HG03196 (cell line): ENCODE data around the gene PTPRN2.

Experiments
- ATAC-seq: cut with Tn5 transposase; IDR thresholded peaks from one replicate; pipeline ENCODE4 v1.9.1; 2021; ENCODE audit not compliant: unreplicated experiment

Gene PTPRN2

GRCh38 chr7:157865351-157866165 lies 722.1 kb downstream of the PTPRN2 start:
- no peak for ATAC-seq

DNA sequence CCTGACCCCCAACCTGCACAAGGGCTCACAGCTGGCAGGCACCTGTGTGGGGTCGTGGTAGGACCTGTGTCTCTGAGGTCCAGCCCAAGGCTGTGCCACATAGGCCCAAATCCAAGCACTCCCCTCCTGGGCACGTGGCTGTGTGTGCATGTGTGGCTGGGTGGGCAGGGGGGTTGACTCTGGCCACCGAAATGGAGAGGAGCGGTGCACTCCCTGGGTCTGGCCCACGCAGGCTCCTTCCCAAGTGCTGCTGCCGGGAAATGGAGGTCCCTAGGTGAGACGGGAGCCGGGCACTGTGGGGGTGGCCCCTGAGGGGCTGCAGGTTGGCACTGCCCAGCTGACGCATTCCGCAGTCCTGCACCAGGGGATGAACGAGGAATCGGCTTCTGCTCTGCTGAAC lies 722.7 kb downstream of the PTPRN2 start:
- no peak for ATAC-seq

DNA sequence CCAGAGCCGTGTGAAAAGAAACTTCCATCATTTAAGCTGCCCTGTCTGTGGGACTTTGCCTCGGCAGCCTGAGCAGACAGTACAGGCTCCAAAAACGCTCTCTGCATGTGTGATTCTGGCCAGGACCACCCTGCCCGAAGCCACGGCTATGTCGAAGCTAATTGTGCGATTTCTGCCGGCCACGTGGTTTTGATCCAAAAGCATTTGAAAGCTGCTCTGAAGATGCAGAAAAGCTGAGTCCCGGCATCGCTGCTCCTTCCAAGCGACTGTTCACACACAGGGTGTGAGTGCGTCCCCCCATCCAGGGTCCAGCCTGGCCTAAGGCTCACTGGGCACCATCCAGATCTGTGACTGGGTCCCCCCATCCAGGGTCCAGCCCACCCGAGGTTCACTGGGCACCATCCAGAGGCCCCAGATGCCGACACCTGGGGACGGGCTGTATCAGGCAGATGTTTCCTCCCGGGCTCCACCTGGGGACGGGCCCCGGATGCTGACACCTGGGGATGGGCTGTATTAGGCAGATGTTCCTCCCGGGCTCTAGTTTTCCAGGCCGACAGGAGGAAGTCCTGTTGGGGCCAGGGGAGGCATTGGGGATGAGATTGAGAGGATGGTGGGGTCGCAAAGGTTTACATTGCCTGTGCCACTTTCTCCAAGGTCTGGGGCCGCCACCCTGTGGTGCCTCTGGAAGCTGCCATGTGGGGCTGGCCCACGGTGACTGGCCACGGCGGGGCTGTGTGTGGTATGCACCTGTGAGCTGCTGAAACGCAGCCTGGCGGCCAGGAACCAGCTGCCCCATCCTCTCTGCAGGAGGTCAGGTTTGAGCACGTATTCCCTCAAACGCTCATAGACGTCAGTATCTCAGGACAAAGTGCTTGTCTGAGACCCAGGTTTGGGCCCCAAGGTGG lies 723.5 kb downstream of the PTPRN2 start:
- ATAC-seq = no peak

DNA sequence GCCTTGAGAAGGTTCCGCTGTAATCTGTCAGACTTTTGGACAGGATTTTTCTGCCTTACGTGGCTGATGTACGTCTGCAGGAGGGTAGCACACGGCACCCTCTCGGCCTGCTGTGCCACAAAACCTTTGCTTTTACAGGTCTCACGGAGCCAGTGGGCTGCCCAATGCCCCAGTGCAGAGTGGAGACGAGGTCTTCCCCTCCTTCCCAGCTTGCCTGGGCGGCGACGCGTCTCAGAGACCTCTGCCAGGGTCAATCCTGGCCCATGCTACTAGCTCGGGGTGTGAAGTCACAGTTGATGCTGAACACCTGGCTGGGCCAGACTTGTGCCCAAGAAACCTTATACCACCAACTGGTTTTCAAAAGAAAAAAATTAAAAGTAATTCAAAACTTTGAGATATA lies 724.4 kb downstream of the PTPRN2 start:
- no peak for ATAC-seq

DNA sequence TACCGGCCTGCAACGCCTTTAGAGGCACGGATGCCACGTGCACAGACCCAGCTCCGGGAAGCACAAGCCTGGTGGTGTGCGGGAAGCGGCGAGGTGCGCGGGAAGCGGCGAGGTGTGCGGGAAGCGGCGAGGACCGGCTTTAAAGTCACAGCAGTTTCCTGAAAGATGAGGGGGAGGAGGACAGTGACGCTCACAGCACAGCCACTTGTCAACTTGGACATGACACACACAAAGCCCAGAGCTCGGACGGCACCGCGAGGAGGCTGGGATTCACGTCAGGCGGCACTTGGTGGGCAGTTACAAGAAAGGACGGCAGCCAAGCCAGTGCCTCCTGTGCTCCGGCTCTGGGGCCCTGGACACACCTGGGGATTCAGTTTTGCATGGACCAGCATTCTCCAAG lies 724.9 kb downstream of the PTPRN2 start:
- no peak for ATAC-seq

- ATAC-seq = no peak
Observed at GRCh38 chr7:157861551-157861950, 726.1 kb downstream of the PTPRN2 start.

DNA sequence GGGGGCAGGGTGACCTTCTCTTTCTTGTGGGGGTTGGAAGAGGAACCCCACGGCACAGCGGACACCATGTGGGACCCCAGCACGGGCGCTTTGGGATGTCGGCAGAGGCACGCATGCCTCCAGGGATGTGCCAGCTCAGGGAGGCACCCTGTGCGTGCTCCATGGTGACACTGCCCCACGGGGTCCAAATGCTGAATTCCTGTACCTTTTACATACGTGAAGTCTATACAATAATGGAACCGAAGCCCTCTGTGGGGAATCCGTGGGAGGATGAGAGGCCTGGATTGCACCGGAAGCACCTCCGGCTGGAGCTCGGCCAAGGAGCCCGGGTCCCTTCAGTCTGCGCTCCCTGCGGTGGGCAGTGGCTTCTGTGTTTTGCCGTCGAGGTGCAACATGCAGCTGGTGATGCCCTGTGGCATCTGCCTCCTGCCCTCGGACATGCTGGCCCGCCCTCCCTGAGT lies 726.6 kb downstream of the PTPRN2 start:
- ATAC-seq = no peak

- no peak for ATAC-seq
Observed at GRCh38 chr7:157860406-157860805, 727.2 kb downstream of the PTPRN2 start.

- no peak for ATAC-seq
Observed at GRCh38 chr7:157859915-157860314, 727.7 kb downstream of the PTPRN2 start.

- no peak for ATAC-seq
Observed at GRCh38 chr7:157857578-157858075, 730.0 kb downstream of the PTPRN2 start.

GRCh38 chr7:157856873-157857577 lies 730.6 kb downstream of the PTPRN2 start:
- no peak for ATAC-seq

GRCh38 chr7:157855452-157856213 lies 732.0 kb downstream of the PTPRN2 start:
- ATAC-seq = no peak

GRCh38 chr7:157855016-157855415 lies 732.6 kb downstream of the PTPRN2 start:
- no peak for ATAC-seq

DNA sequence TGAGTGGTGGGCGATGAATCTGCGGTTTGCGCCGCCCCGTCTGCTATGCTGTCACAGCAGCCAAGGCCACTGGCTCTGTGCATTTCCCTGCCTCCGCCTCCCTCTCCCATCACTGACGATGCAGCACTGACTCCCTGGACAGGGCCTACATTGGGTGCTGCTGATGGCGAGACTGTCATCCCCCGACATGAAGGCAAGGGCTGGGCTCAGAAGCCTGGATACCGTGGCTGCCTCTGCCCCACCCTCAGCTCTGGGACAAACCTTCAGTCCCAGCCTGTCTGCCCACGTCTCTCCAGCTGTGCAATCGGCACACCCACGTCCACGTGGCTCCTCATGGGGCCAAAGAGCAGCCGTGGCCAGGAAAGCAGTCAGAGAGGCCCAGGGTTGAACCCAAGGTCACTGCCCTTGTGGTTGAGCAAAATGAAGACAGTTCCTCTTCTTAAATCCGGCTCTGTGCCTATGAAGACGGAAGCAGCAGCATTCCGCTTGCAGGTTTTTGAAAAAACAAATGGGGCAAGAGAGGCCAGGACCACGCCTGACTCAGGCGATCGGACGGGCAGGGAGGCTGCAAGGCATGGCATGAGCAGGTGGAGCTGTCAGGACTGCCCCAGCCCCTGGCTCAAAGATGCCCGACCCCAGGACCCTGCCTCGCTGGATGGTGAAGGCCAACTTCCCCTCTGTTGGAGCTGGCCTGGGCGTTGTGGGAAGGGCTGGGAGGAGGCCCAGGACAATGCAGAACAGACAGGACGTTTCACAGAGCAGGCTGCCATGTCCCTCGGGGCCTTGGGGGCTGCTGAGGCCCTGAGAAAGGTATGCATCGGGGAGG lies 733.3 kb downstream of the PTPRN2 start:
- no peak for ATAC-seq

DNA sequence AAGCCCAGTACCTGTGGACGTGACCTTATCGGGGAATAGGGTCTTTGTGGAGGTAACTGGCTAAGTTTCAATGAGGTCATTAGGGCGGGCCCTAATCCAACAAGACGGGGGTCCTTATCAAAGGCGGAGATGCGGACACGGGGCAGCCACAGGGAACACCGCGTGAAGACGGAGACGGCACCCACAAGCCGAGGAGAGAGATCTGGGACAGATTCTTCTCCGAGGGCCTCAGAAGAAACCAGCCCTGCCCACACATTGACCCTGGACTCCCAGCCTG lies 733.9 kb downstream of the PTPRN2 start:
- ATAC-seq = no peak

- ATAC-seq = no peak
Observed at GRCh38 chr7:157853076-157853788, 734.4 kb downstream of the PTPRN2 start.

DNA sequence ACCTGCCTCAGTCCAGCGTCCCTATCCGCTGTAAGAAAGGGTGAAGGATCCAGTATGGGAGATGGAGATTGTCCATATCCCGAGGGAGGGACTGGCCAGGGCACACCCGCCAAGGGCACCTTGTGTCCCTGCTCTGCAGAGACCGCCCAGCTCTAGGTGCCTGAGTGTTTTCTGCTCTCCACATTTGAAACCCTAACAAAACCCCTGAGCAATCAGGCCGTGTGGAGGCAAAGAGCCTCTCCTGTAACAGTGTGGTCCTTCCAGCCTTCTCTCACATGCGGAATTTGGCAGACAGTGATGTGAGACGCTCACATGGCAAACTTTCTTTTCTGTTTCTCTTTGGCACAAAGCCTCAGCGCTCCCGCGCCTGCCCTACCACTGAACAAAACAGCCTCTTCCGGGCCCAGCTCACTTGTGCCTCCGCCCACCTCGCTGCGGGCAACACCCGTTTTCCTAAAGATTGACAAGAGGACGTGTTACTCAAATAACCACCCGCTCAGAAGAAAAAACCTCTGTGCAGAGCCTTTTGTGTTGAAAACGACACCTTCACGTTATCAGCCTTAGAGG lies 736.0 kb downstream of the PTPRN2 start:
- ATAC-seq = no peak

DNA sequence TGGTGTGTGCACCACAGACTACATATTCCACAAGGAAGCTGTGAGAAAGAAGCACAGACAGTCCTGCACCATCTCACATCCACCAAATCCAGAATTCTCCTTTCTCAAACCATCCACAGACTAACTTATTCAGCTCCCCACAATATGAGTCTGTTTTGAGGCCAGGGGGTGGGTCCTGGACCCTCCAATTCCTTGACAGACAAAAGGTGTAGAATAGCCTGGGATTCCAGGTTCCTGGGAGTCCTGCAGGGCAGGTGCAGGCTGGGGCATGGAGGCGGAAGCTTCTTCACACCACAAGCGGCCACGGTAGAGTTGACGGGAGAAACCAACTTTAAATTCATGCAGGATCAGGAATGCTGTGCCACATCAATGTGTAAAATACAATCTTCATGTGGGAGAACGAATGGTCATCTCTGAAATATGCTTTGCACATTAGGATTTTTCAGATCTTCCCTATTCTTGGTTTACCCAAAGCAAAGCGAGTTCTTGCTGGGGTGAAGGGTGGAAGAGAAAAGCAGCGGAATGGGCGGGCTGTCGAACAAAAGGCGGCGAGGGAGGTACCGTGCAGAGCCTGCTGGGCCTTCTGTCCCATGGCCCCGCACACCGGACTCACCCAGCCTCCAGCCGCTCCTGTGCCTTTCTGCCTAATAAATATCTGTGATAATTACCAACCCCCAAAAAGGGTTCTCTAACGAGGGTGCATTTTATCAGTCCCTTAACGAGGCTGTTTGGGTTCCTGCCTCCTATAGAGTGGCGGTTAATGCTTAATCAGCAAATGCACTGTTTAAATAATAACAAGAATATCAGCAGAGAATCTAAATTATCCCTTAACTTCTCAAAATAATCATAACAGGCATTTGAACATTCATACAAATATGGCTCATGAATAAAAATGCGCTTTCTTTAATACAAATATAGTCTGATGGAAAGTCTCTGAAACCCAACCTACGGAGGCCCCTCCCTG lies 736.9 kb downstream of the PTPRN2 start:
- ATAC-seq = no peak
